ENCODE data around the gene PHPT1.
"Not testable (repeated sequence)": the region's sequence is repeated elsewhere in the genome, so short reads cannot be mapped to it uniquely, and the experiment has no call there.

Gene PHPT1

GRCh38 chr9:136837146-136837855 is 11.9 kb upstream of the PHPT1 start:
- DNase-seq (ENCODE audit: low read depth in 1 of 2, low spot score in 1 of 2), result no peak

DNA sequence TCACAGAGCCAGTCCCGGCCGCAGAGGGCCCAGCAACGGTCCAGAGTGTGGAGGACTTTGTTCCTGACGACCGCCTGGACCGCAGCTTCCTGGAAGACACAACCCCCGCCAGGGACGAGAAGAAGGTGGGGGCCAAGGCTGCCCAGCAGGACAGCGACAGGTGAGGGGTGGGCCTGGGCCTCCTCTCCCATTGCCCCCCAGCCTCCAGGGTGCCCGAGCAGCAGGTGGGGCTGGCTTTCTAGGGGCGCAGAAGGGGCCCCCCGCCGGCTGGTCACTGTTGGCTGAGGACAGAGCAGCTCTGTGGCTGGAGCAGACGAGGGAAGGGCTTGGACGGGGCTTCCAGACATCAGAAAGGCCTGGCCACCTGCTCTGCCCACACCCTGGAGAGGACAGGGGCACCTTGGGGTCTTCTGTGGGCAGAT is 11.3 kb upstream of the PHPT1 start:
- not testable (repeated sequence) for DNase-seq (ENCODE audit: low read depth in 1 of 2, low spot score in 1 of 2)

GRCh38 chr9:136838314-136839228 is 10.6 kb upstream of the PHPT1 start:
- no peak for DNase-seq (ENCODE audit: low read depth in 1 of 2, low spot score in 1 of 2)

- DNase-seq (ENCODE audit: low read depth in 1 of 2, low spot score in 1 of 2), result no peak
Observed at GRCh38 chr9:136839229-136840139, 9.7 kb upstream of the PHPT1 start.

GRCh38 chr9:136840140-136840876 is 8.9 kb upstream of the PHPT1 start:
- no peak for DNase-seq (ENCODE audit: low read depth in 1 of 2, low spot score in 1 of 2)

- no peak for DNase-seq (ENCODE audit: low read depth in 1 of 2, low spot score in 1 of 2)
Observed at GRCh38 chr9:136840877-136841645, 8.1 kb upstream of the PHPT1 start.

DNA sequence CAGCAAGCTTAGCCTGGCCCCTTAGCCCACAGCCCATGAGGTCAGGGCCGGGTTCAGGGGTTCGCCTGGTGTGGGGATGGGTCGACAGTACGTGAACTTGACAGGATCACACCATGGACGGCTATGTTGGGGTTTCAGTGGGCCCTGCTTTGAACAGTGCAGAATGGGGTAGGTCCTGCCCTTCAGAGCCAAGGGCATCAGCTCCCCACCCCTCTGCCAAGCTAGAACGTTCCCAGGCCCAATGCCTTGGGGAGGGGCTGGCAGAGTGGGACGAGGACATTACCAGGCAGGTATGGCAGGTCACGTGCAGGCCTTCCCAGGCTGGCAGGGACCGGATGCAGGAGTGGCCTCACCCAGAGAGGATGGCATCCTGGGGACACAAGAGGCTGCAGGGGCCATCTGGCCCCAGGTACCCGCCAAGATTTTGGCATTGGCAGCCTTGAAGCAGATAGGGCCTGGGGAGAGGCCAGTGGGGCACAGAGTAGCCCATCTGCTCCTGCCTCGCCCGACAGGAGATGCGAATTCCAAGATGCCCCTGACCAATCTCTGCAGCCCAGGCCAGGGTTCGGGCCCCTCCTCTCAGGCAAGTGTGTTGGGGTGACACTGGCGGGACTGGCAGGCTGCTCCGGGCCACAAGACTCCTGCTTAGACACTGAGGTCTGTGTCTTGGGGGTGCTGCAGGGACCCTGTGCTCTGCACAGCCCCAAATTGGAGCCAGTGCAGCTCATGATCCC is 7.4 kb upstream of the PHPT1 start:
- not testable (repeated sequence) for DNase-seq (ENCODE audit: low read depth in 1 of 2, low spot score in 1 of 2)

GRCh38 chr9:136842380-136842948 is 6.7 kb upstream of the PHPT1 start, which contains the start of gene AJM1:
AJM1 (plus strand) TSS chr9:136842478; CDS start chr9:136844415, 1,937 bp downstream.
- peak; percentile 66 to 72 for DNase-seq (ENCODE audit: low read depth in 1 of 2, low spot score in 1 of 2)

DNA sequence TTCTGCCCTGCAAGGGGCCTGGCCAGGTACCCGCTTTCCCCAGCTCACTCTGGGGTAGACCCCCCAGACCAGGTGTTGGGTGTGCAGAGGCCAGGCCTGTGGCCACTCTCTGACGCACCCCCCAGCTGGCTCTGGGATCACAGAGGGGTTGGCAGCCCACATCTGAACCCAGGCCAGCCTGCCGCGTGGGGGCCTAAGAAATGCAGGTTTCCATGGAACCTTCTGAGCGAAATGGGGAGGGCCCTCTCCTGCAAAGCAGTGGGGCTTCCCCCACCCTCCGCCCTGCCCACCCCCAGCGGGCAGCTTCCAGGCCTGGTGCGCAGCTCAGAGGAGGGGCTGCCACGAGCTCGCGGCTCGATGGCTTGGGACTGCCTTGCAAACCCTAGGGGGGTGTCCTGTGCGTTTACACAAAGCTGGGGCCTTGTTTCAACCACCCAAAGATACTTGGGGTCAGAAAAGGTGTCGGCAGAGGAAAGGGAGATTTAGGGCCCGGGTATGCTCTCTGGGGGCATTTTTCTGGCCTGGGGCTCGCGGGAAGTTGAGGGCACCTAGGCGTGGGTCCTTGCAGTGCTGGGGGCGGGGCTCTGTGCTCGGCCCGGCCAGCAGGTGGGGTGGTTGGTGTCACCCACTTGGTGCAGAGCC is 5.9 kb upstream of the PHPT1 start:
- not testable (repeated sequence) for DNase-seq (ENCODE audit: low read depth in 1 of 2, low spot score in 1 of 2)

DNA sequence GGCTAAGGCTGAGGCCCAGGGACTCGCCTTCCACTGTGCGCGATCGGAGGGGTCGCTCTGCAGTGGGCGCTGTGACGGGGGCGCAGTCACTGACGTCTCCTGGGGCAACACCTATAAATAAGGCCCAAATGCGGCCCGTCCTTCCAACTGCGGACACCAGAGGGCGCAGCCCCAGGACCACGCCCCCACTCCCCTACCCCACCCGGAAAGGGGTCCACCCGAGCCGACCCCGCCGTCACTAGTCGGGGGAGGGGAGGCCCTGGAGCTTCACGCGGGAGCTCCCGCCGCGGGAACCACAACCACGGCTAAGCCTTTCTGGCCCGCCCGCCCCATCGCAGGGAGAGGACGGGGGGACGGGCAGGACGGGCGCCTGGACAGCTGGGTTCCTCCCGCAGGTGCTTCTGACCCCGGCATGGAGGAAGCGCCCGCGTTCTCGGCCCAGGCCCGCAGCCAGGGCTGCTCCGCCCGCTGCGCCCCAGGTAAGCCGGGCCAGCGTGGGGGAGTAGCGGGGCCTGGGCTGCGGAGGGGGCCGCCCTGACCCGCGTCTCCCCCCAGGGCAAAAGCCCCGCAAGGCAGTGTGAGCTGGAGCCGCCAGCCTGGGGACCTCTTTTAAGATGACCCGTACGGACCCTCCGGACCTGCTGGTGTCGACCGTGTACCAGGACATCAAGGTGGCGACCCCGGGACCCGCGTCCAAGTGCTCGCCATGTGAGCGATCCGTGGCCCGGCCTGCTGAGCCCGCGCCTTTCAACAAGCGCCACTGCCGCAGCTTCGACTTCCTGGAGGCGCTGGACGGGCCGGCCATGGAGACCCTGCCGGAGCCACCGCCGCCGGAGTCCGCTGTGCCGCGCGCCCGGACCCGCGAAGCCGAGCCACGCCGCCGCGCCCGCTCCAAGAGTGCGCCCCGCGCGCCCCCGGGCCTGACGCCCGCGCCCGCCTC is 5.1 kb upstream of the PHPT1 start:
- not testable (repeated sequence) for DNase-seq (ENCODE audit: low read depth in 1 of 2, low spot score in 1 of 2)

GRCh38 chr9:136844761-136845464 is 4.3 kb upstream of the PHPT1 start:
- no peak for DNase-seq (ENCODE audit: low read depth in 1 of 2, low spot score in 1 of 2)

DNA sequence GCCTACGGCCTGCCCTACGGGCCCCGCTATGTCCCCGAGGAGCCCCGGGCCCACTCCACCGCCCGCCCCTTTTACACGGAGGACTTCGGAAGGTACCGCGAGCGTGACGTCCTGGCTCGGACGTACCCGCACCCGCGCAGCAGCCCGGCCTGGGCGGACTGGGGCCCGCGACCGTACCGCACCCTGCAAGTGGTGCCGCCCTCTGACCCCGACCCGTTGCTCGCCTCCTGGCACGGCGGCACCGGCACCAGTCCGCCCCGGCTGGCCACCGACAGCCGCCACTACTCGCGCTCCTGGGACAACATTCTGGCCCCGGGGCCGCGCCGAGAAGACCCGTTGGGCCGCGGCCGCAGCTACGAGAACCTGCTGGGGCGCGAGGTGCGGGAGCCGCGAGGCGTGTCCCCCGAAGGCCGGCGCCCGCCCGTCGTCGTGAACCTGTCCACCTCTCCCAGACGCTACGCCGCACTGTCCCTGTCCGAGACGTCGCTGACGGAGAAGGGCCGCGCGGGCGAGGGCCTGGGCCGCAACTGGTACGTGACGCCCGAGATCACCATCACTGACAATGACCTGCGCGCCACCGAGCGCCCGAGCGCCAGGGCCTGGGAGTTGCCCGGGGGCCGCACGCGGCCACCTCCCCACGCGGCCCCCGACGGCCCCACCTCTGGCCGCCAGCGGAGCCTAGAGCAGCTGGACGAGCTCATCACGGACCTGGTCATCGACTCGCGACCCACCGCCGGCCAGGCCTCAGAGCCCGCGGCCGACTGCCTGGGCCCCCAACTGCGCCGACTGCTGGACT is 3.5 kb upstream of the PHPT1 start:
- no peak for DNase-seq (ENCODE audit: low read depth in 1 of 2, low spot score in 1 of 2)

DNA sequence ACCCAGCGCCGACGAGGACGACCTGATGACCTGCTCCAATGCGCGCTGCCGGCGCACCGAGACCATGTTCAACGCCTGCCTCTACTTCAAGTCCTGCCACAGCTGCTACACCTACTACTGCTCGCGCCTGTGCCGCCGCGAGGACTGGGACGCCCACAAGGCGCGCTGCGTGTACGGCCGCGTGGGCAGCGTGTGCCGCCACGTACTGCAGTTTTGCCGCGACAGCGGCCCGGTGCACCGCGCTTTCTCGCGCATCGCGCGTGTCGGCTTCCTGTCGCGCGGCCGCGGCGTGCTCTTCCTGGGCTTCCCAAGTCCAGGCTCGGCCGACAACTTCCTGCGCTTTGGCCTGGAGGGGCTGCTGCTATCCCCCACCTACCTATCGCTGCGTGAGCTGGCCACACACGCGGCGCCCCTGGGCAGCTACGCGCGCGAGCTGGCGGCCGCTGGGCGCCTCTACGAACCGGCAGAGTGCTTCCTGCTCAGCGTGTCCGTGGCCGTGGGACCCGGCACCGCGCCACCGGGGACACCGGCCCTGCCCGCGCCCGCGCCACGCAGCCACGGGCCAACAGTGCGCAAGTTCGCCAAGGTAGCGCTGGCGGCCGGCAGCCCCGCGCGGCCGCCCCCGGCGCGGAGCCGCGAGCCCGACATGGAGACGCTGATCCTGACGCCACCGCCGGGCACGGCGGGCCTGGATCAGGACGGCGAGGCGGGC is 2.7 kb upstream of the PHPT1 start:
- no peak for DNase-seq (ENCODE audit: low read depth in 1 of 2, low spot score in 1 of 2)

GRCh38 chr9:136847088-136847825 is 2.0 kb upstream of the PHPT1 start:
- DNase-seq (ENCODE audit: low read depth in 1 of 2, low spot score in 1 of 2), result no peak

All from activated CD4-positive, alpha-beta T cell treated with anti-CD3 and anti-CD28 coated beads, Interleukin-2, amount 50 U/mL, for 24 hours (primary cell).